ENCODE data around the gene APOL4. TPM values are rescaled to one million over a fixed set of nuclear protein-coding genes. Genes with fewer than 3 reads are reported as not detected.
"Not testable (repeated sequence)": the region's sequence is repeated elsewhere in the genome, so short reads cannot be mapped to it uniquely, and the experiment has no call there.

The APOL4 gene, protein sequence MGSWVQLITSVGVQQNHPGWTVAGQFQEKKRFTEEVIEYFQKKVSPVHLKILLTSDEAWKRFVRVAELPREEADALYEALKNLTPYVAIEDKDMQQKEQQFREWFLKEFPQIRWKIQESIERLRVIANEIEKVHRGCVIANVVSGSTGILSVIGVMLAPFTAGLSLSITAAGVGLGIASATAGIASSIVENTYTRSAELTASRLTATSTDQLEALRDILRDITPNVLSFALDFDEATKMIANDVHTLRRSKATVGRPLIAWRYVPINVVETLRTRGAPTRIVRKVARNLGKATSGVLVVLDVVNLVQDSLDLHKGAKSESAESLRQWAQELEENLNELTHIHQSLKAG
- 0.07 TPM in 1 of 2 replicates, not detected in the other for total RNA-seq

DNA sequence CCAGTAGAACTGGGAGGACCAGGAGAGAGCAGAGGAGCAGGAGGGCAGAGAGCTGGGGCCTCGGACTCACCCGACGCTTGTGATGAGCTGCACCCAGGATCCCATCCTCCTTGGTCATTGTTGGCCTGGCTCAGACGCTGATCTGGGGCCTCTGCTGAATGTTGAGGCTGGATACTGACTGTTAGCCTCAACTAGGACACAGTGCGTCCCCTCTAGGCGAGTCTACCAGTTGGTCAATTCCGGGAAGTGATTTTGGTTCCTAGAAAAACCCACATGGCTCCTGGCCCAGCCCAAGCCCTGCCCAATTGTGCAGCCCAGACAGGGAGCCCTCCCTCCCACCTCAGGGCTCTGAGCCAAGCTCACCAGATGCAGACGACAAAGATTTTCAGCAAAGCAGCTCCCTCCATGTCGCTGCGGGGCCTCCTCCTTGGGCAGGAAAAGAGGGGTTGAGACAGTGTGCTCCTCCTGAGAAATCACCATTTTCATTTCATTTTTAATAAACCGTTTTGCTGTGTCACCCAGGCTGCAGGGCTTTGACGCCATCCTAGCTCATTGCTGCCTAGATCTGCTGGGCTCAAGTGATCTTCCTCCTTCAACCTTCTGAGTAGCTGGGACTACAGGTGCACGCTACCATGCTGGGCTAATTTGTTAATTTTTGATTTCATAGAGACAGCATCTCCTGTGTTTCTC is at the start of gene APOL4:
APOL4 (minus strand) TSS at position 180 of the 690 bp plus-strand sequence; CDS start at position 105, 75 bp downstream.
- TF ChIP-seq, protein P1, sequence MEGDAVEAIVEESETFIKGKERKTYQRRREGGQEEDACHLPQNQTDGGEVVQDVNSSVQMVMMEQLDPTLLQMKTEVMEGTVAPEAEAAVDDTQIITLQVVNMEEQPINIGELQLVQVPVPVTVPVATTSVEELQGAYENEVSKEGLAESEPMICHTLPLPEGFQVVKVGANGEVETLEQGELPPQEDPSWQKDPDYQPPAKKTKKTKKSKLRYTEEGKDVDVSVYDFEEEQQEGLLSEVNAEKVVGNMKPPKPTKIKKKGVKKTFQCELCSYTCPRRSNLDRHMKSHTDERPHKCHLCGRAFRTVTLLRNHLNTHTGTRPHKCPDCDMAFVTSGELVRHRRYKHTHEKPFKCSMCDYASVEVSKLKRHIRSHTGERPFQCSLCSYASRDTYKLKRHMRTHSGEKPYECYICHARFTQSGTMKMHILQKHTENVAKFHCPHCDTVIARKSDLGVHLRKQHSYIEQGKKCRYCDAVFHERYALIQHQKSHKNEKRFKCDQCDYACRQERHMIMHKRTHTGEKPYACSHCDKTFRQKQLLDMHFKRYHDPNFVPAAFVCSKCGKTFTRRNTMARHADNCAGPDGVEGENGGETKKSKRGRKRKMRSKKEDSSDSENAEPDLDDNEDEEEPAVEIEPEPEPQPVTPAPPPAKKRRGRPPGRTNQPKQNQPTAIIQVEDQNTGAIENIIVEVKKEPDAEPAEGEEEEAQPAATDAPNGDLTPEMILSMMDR (conservative IDR thresholded peaks at IDR 0.05; ENCODE audit: low read depth, low read length) = no peak
- DNase-seq (ENCODE audit: low read depth) = no peak
- no peak within 1 kb of the TSS for H3K4me3 ChIP-seq (ENCODE audit: low read depth, low read length)

DNA sequence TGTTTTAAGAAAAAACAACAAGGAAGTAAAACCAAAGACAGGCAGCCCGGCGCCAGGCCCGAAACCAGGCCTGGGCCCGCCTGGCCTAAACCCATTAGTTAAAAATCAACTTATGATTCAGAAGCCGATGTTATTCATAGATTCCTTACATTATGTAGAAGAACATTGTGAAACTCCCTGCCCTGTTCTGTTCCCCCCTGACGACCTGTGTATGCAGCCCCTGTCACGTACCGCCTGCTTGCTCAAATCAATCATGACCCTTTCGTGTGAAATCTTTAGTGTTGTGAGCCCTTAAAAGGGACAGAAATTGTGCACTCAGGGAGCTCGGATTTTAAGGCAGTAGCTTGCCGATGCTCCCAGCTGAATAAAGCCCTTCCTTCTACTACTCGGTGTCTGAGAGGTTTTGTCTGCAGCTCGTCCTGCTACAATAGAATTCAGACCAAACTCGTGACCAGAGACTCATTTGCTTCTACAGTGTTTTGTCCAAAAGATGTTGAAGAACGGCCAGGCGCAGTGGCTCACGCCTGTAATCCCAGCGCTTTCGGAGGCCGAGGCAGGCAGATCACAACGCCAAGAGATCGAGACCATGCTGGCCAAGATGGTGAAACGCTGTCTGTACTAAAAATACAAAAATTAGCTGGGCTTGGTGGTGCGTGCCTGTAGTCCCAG is 48.8 kb upstream of the APOL4 start:
- not testable (repeated sequence) for H3K4me3 ChIP-seq (ENCODE audit: low read depth, low read length); DNase-seq (ENCODE audit: low read depth)

DNA sequence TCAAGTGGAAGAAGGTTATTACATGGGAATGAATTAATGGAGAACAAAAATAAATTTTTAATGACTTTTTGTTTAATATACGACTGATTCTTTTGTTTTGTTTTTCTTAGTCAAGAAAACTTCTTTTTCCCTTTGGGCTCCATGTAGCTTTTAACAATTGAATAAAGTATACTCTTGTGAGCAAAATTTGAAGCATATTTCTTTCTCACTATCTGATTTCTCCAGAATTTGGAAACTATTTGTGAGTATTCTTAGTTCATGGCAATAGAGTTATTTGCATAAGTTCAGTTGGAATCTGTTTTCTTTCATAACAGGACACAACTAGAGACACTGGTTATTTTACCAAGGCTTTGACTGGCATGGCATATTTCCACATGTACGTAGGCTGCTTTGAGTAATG is 47.6 kb upstream of the APOL4 start:
- TF ChIP-seq, protein P1 (conservative IDR thresholded peaks at IDR 0.05; ENCODE audit: low read depth, low read length) = no peak
- no peak for DNase-seq (ENCODE audit: low read depth)
- no peak overlapping the region for H3K4me3 ChIP-seq (ENCODE audit: low read depth, low read length)

DNA sequence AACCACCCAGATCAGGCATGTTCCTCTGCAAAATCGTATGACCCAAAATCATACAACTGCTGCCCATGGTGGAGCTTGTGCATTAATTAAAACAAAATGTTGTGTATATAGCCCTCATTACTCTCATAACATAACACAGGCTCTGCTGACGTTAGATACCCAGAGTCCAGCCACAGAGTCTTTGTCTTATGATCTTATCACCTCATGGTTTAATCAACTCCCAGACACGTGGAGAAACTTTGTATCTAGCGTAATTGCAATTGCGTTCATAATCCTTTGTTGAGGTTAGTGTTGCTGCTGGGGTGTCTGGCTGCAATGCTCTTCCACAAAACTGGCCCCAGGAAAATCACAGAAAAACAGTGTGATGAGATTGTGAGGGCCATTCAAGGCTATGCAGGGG is 46.3 kb upstream of the APOL4 start:
- TF ChIP-seq, protein P1 (conservative IDR thresholded peaks at IDR 0.05; ENCODE audit: low read depth, low read length) = no peak
- no peak overlapping the region for H3K4me3 ChIP-seq (ENCODE audit: low read depth, low read length)
- no peak for DNase-seq (ENCODE audit: low read depth)

DNA sequence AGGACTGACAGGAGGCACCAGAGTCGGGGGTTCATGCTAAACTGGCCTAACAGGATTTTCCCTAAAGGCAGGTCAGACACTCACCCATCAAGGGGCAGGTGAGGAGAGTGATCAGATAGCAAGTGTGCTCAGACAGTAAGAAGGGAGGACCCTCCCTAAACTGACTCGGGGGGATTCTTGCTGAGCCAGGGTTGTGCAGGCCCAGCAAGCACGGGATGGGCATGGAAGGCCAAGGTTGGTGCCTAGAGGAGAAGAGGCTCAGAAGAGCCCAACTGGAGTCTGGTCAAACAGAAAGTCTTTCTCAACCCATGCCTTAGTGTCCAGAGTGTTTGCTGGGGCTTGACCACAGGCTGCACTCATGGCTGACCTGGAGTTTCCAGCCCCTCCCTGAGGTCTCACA is 45.1 kb upstream of the APOL4 start:
- TF ChIP-seq, protein P1 (conservative IDR thresholded peaks at IDR 0.05; ENCODE audit: low read depth, low read length) = no peak
- no peak overlapping the region for H3K4me3 ChIP-seq (ENCODE audit: low read depth, low read length)
- DNase-seq (ENCODE audit: low read depth) = no peak

DNA sequence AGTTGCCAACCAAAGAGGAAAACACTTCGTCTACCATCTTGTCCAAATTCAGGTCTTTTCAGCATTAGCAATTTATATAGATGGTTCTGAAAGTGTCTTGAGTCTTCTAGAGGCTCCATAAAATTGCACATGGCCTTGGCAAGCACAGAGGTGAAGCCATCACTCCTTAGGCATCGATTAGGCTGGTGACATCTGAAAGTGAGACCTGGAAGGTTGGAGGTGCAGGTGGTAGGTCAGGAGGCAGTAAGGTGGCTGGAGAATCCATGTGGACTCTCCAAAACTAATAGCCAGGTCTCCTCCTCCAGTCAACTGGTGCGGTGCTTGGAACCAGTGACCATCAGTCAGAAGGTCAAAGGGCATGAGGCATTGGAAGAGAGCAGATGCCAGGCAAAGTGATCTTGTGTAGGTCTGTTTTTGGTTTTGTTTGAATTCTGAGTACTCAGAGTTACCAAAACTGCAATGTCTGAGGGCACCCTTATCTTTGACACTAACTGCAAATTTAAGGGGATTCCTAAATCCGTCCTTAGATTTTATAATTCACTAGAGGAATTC is 44.3 kb upstream of the APOL4 start:
- TF ChIP-seq, protein P1 (conservative IDR thresholded peaks at IDR 0.05; ENCODE audit: low read depth, low read length) = no peak
- no peak for DNase-seq (ENCODE audit: low read depth)
- no peak overlapping the region for H3K4me3 ChIP-seq (ENCODE audit: low read depth, low read length)
